ENCODE results near the gene SEPTIN2.
"Not testable (repeated sequence)": the region's sequence is repeated elsewhere in the genome, so short reads cannot be mapped to it uniquely, and the experiment has no call there.

Gene SEPTIN2

DNA sequence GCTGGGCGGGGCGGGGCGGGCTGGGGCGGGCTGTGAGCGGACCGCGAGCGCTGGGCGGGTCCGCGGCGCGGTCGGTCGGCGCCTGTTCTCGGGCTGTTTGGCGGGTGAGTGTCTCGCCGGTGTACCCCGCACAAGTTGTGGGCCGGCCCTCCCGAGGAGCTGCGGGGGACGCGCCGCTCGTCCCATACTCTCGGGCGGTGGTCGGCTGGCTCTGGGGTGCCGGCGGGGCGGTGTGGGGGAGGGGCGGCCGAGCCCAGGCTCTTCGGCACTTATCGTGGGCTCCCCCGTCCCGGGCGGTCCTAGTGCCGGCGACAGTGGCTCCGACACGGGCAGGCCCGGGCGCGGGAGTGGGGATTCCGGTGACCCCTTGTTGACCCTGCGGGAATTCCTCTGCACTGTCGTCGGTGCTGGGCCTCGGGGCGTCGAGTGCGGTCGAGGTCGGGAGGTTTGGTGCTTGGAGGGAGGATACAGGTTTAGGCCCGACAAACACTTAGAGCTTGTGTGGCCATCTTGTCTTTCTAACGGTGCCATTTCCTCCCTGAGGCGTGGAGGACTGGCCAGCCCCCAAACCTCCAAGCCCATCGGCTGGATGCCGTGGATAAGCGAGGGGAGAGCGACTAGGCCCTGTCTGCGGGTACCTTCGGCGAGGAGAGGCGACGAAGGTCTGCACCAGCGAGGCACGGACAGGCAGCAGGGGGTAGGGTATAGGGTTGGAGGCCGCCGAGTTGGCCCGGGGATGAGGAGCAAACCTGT is at the start of gene SEPTIN2:
Gene SEPTIN2 (plus strand): TSS at position 47 of the 753 bp plus-strand sequence. CDS start 8,308 bp downstream, outside the sequence.
- peak in 1 of 2 experiments; percentile 18 for DNase-seq

- DNase-seq, result no peak
These were observed 48.3 kb upstream of the SEPTIN2 start for GRCh38 chr2:241267249-241268067.

GRCh38 chr2:241268306-241268705 is 47.4 kb upstream of the SEPTIN2 start:
- no peak for DNase-seq

- no peak for DNase-seq
These were observed 46.8 kb upstream of the SEPTIN2 start for GRCh38 chr2:241268716-241269445.

DNA sequence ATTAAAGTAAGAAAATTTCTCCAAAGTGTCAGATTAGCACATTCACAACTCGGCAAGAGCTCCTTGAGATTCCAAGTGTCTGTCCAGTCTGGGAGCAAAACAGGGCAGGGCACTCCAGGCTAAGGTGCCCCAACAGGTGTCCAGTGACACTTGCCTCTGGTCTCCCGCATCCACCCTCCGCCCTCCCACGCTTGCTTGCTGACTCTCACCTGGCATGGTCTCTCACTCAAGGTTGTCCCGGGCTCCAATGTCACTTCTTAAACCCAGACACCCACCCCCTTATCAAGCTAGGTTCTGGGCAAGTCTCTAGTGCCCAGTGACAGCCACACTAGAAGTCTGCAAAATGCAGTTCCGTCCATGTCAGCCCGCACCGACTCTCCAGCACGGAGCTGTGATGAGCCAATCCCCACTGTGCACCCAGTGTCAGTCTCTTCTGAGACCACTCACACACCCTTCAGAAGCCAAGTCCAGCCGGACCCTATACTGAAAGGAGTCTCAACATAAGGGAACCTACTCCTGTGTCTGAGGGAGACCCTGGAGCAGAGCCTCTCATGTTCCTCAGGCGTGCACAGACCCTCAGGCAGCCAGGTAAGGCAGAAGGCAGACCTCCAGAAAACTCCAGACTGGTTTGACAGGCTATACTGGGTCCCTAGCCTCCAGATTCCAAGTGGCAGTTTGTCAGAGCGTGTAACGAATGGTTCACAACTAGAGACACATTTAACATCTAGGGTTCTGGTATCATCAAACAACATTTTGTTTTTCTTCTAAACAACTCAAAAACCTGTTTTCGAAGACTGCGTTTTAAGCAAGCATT is 45.8 kb upstream of the SEPTIN2 start:
- DNase-seq, result no peak

DNA sequence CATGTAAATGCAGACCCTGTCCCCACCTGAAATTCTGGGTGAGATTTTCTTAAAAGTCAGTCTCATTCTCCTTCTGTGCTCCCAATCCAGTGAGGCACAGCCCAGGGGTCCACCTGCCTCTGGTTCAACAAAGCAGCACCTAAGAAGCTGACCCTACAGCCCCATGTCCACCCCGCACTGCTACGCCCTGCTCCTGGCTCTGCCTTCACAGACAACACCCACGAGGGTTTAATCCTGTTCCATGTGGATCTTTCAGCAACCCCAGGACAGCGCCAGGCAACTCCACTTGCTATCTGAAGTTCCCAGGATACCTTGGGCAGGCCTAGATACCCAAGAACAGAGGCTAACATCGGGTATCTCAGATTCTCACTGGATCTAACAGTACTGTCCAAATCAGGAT is 45.2 kb upstream of the SEPTIN2 start:
- no peak for DNase-seq

GRCh38 chr2:241271706-241272302 is 43.9 kb upstream of the SEPTIN2 start:
- DNase-seq, result no peak

DNA sequence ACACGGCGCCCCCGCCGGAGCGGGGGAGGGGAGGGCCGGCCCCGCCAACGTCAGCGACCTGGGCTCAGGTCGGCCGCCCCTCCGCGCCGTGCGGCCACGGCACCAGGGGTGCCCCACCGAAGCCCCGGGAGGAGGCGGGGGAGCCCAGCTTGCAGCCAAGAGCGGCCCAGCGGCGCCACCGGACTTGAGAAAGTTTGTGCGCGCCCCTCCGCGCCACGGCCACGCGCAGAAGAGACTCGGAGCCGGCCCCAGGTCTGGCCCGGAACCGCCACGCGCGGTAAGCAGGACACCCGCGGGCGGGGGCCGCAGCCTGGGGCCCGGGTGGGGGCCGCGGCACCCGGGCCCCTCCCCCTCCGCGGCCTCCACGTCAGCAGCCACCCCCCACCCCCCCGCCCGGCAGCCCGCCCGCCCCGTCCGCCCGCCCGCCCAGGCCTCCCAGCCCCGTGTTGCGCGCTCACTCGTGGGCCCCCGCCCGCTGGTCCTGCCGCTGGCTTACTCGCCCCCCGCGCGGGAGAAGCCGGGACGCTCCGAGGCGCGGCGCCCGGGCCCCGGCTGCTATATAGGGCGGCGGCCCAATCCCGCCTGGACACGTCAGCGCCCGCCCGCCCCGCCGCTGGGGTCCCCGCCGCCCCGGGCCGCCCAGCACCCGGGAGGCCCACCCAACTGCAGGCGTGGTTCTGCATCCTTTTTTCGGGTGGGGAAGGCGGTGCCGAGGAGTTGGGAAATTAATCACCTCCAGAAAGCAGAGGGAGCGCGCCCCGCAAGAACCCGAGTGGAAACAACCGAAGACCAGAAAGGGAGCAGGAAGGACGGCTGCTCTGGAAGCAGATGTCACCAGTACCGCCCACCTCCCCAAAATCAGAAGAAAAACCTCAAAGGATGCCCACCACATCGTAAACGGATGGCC is 43.2 kb upstream of the SEPTIN2 start:
- no peak for DNase-seq

- no peak for DNase-seq
These were observed 42.3 kb upstream of the SEPTIN2 start for GRCh38 chr2:241273210-241274020.

DNA sequence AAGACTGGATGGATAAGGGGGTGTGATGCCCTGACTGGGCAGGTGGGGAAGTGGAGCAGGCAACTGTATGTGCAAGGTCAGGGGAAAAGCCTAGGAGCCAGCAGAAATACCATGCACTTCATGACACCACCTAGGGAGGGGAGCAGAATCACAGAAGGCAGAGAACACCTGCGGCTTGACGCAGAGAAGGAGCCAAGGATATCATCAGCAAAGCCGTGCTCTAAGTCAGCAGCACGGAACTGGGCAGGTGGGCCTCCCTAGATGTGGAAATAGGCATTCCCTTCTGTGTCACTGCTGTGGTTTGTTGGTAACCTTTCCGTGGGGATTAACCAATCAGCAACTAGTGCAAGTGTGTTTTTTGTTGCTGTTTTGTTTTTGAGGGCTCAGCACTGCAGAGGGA is 41.6 kb upstream of the SEPTIN2 start:
- DNase-seq, result no peak

- DNase-seq, result no peak
These were observed 40.2 kb upstream of the SEPTIN2 start for GRCh38 chr2:241275504-241275903.

DNA sequence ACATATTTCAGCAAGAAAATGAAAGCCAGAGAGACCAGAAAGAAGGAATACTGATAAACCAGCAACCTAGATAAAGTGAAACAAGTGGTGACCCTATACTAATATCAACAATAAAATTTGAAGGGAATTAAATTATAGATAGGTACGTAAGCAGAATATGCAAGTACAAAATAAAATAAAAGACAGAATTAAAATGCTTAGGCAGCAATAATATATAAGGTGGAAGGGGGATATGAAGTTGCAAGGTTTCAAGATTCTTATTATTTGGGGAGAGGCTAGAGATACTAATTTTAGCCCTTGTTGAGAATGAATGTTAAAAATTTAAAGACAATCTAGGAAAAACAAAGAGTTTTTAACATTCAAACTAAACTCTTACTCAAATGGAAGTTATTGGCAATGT is 39.8 kb upstream of the SEPTIN2 start:
- DNase-seq, result no peak

DNA sequence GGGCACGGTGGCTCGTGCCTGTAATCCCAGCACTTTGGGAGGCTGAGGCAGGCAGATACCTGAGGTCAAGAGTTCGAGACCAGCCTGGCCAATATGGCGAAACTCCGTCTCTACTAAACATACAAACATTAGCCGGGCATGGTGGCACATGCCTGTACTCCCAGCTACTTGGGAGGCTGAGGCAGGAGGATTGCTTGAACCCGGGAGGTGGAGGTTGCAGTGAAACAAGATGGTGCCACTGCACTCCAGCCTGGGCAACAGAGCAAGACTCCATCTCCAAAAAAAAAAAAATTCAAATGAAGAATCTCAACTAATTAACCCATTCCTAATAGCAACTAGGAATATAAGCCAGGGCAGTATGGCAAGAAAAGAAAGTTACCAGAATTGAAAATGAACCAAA is 37.4 kb upstream of the SEPTIN2 start:
- DNase-seq, result not testable (repeated sequence)

GRCh38 chr2:241279413-241279812 is 36.3 kb upstream of the SEPTIN2 start:
- DNase-seq, result no peak

- no peak for DNase-seq
These were observed 35.9 kb upstream of the SEPTIN2 start for GRCh38 chr2:241279828-241280227.

DNA sequence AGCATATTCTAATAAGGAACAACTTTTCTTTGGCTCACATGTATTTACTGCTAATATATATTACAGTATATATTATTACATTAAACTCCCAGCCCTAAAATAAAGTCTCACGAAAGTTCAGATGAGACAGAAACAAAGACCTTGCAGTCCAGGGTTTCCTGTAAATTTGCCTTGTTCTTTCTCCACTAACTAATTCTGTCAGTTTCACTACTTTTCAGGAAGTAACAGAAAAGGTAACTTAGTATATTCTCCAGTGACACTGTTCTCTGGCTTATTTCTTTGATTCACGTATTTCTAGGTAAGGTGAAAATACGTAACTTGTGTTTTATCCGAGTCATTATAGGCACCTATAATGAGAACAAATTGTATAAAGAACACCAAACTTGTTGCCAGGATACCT is 35.4 kb upstream of the SEPTIN2 start:
- DNase-seq, result no peak

DNA sequence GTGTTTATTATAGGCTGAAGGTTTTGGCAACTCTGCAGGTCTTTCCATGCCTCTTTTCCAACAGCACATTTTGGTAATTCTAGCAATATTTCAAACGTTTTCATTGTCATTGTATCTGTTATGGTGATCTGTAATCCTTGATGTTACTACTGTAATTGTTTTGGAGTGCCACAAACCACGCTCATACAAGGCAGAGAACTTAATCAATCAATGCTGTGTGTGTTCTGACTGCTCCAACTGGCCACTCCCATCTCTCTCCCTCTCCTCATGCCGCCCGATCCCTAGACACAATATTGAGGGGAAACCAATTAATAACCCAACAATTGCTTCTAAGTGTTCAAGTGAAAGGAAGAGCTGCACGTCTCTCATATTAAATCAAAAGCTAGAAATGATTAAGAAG is 33.2 kb upstream of the SEPTIN2 start:
- no peak for DNase-seq

DNA sequence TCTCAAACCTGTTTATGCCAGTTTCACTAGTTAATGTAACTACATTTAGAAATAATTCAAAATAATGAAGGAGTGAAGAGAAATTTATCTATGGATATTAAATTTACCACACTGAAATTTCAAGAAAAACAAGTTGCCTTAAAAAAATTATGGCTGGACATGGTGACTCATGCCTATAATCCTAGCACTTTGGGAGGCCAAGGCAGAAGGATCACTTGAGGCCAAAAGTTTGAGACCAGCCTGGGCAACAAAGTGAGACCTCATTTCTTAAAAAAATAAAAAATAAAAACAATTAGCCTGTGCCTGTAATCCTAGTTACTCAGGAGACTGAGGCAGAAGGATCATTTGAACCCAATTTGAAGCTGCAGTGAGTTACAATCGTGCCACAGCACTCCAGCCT is 30.1 kb upstream of the SEPTIN2 start:
- DNase-seq, result no peak

DNA sequence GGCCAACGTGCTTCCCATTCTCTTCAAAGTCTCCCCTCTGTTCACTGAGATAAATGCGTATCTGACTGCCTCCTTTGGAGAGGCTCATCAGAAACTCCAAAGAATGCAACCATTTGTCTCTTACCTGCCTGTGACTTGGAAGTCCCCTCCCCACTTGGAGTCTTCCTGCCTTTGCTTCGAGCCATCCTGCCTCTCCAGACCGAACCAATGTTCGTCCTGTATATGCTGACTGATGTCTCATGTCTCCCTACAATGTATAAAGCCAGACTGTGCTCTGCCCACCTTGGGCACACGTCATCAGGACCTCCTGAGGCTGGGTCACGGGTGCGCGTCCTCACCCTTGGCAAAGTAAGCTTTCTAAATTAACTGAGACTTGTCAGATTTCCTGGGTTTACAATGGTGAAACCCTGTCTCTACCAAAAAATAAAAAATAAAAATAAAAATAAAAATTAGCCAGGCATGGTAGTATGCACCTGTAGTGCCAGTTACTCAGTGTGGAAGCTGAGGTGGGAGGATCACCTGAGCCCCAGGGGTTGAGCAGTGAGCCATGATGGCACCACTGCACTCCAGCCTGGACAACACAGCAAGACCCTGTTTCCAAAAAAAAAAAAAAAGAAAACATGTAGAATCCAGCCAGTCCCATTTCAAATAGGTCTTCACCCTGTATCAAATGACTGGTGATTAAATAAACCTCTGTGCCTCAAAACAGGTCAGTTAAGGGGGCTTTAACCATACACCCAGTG is 29.2 kb upstream of the SEPTIN2 start:
- DNase-seq, result no peak
